ENCODE results near the gene ADD3.

DNA sequence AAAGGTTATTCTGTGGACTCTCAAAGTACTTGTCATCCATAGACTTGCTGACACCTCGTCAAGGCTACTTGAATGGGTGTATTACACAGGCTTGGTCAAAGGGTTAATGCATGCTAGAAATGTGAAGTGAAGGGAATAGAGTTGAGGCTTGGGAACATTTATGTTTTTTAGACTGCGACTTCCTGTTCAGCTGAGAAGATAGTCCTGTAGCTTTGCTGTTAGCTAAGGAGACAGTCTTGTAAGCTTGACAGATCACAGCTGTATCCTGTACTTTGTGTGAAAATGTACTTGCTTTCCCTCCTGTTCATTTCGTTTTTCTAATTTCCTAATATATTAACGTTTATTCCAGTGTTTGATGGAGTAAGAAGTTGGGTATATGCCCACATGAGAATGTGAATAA lies 52.1 kb downstream of the ADD3 start:
- TF ChIP-seq EZH2 (IDR thresholded peaks at IDR 0.05; ENCODE audit: borderline replicate concordance, low read depth, low read length, severe bottlenecking): no peak
- TF ChIP-seq, protein P1, sequence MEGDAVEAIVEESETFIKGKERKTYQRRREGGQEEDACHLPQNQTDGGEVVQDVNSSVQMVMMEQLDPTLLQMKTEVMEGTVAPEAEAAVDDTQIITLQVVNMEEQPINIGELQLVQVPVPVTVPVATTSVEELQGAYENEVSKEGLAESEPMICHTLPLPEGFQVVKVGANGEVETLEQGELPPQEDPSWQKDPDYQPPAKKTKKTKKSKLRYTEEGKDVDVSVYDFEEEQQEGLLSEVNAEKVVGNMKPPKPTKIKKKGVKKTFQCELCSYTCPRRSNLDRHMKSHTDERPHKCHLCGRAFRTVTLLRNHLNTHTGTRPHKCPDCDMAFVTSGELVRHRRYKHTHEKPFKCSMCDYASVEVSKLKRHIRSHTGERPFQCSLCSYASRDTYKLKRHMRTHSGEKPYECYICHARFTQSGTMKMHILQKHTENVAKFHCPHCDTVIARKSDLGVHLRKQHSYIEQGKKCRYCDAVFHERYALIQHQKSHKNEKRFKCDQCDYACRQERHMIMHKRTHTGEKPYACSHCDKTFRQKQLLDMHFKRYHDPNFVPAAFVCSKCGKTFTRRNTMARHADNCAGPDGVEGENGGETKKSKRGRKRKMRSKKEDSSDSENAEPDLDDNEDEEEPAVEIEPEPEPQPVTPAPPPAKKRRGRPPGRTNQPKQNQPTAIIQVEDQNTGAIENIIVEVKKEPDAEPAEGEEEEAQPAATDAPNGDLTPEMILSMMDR (IDR thresholded peaks at IDR 0.05; ENCODE audit: borderline replicate concordance, extremely low read depth, low read length, poor library complexity, severe bottlenecking): no peak

Measured in DND-41 (cell line).